HG03460 (cell line): ENCODE results near the gene GRK3.

Experiments
- ATAC-seq: cut with Tn5 transposase; IDR thresholded peaks from one replicate; pipeline ENCODE4 v1.9.1; 2021; ENCODE audit not compliant: unreplicated experiment

The GRK3 gene

GRCh38 chr22:25777870-25778269 lies 213.4 kb downstream of the GRK3 start:
- ATAC-seq: no peak
